ENCODE results near the gene PRR20E. TPM values are rescaled to one million over a fixed set of nuclear protein-coding genes. Genes with fewer than 3 reads are reported as not detected.

PRR20E gene
- not detected in 2 replicates for total RNA-seq

DNA sequence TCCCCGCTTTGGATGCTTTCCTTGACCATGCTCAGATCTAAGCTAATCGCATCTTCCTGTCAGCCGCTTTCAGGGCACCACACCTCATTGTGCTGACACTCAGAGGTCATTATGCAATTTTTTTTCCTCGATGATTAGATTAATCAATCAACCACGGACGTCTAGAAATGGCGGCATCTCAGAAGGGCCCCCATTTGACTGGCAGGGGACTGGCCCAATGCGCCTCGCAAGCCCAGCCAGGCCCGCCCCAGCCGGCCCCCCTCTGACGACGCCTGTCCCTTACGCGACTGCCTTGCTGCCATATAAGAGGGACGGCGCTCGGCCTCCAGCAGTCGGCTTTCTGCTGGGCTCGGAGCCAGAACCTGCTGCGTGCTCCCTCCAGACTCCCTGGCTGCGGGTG is at the start of gene PRR20E:
TSS of gene PRR20E (plus strand) at position 301 of the 400 bp plus-strand sequence. CDS start 387 bp downstream, outside the sequence.

DNA sequence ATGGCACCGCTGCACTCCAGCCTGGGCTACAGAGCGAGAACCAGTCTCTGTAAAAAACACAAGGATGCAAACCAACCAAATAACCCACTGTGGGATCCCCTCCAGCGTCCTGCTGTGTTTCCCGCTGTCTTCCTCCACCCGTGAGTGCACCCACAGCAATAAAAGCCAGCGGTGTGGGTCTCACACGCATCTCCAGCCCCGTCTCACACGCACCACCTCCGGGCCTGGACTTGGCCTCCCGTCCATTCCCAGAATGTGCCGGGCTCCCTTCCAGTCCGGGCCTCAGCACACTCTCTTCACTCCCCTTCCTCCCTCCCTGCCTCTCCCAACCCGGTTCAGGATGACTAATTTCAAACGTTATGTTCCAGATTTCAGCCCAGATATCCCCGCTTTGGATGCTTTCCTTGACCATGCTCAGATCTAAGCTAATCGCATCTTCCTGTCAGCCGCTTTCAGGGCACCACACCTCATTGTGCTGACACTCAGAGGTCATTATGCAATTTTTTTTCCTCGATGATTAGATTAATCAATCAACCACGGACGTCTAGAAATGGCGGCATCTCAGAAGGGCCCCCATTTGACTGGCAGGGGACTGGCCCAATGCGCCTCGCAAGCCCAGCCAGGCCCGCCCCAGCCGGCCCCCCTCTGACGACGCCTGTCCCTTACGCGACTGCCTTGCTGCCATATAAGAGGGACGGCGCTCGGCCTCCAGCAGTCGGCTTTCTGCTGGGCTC is 26.6 kb upstream of the PRR20E start, which contains the start of gene PRR20A:
TSS of gene PRR20A (plus strand) at position 684 of the 734 bp plus-strand sequence. CDS start 387 bp downstream, outside the sequence.

DNA sequence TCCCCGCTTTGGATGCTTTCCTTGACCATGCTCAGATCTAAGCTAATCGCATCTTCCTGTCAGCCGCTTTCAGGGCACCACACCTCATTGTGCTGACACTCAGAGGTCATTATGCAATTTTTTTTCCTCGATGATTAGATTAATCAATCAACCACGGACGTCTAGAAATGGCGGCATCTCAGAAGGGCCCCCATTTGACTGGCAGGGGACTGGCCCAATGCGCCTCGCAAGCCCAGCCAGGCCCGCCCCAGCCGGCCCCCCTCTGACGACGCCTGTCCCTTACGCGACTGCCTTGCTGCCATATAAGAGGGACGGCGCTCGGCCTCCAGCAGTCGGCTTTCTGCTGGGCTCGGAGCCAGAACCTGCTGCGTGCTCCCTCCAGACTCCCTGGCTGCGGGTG is 19.8 kb upstream of the PRR20E start, which contains the start of gene PRR20B:
TSS of gene PRR20B (plus strand) at position 301 of the 400 bp plus-strand sequence. CDS start 387 bp downstream, outside the sequence.

GRCh38 chr13:57153761-57154160 is 13.2 kb upstream of the PRR20E start, which contains the start of gene PRR20C:
Gene PRR20C, plus strand, starts transcription at chr13:57154061. Its CDS starts 387 bp downstream, at chr13:57154448.

DNA sequence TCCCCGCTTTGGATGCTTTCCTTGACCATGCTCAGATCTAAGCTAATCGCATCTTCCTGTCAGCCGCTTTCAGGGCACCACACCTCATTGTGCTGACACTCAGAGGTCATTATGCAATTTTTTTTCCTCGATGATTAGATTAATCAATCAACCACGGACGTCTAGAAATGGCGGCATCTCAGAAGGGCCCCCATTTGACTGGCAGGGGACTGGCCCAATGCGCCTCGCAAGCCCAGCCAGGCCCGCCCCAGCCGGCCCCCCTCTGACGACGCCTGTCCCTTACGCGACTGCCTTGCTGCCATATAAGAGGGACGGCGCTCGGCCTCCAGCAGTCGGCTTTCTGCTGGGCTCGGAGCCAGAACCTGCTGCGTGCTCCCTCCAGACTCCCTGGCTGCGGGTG is 6.7 kb upstream of the PRR20E start, which contains the start of gene PRR20D:
TSS of gene PRR20D (plus strand) at position 301 of the 400 bp plus-strand sequence. CDS start 387 bp downstream, outside the sequence.

Small RNA genes lying within 50 kb of the gene (small RNA-seq; reads per million reads assigned to genes)
- gene PRR20FP, result not detected

Other genes with a start within 250 kb of the PRR20E start
- not detected in 2 replicates for gene PRR20A, start 26.3 kb upstream of the PRR20E start, total RNA-seq
- not detected in 2 replicates for gene PRR20B, start 19.7 kb upstream of the PRR20E start, total RNA-seq
- not detected in 2 replicates for gene PRR20C, start 13.1 kb upstream of the PRR20E start, total RNA-seq
- not detected in 2 replicates for gene PRR20D, start 6.6 kb upstream of the PRR20E start, total RNA-seq

All from articular chondrocyte of knee joint (primary cell).